IPS-20b (cell line): ENCODE results near the gene DNAI2.
"Not testable (repeated sequence)": the region's sequence is repeated elsewhere in the genome, so short reads cannot be mapped to it uniquely, and the experiment has no call there.

Experiments used
- H3K27ac ChIP-seq: one replicate; pipeline ENCODE4 v1.5.1; 2013; ENCODE audit warnings: low read length
- H3K27me3 ChIP-seq: 2 replicates; pipeline ENCODE4 v1.6.1; 2013; ENCODE audit warnings: mild to moderate bottlenecking, low read length, inconsistent platforms; ENCODE audit not compliant: insufficient read depth
- H3K36me3 ChIP-seq: 2 replicates; pipeline ENCODE4 v1.6.1; 2013; ENCODE audit warnings: low read depth, mild to moderate bottlenecking, inconsistent platforms, low read length, moderate library complexity; ENCODE audit not compliant: insufficient read depth
- H3K4me1 ChIP-seq: 2 replicates; pipeline ENCODE4 v1.6.1; 2013; ENCODE audit warnings: mild to moderate bottlenecking, control low read depth, inconsistent platforms, low read length, moderate library complexity; ENCODE audit not compliant: insufficient read depth
- H3K4me3 ChIP-seq: 2 replicates; pipeline ENCODE4 v1.5.1; 2013; ENCODE audit warnings: mild to moderate bottlenecking, low read length, inconsistent platforms
- H3K9ac ChIP-seq: 2 replicates; pipeline ENCODE4 v1.6.1; 2013; ENCODE audit warnings: low read depth, mild to moderate bottlenecking, inconsistent platforms, low read length, moderate library complexity
- H3K9me3 ChIP-seq: 2 replicates; pipeline ENCODE4 v1.6.1; 2013; ENCODE audit warnings: mild to moderate bottlenecking, low read depth, low read length, inconsistent platforms; ENCODE audit not compliant: insufficient read depth

DNAI2 gene

GRCh38 chr17:74267054-74267453, 7.0 kb upstream of the DNAI2 start:
- not testable (repeated sequence) for H3K27me3 ChIP-seq, H3K9ac ChIP-seq, H3K36me3 ChIP-seq, H3K27ac ChIP-seq, H3K9me3 ChIP-seq, H3K4me3 ChIP-seq, H3K4me1 ChIP-seq

- no peak overlapping the region for H3K27ac ChIP-seq
- H3K27me3 ChIP-seq: no peaks in the 10 kb centered on the region
- H3K4me3 ChIP-seq: no peak overlapping the region
Measured at GRCh38 chr17:74267579-74267978, 6.5 kb upstream of the DNAI2 start.

GRCh38 chr17:74267987-74268499, 6.0 kb upstream of the DNAI2 start:
- Histone ChIP-seq H3K9ac (no peak overlapping the region), H3K27me3 (no peaks in the 10 kb centered on the region), H3K27ac (no peak overlapping the region), H3K4me3 (no peak overlapping the region), H3K4me1 (peaks cover 6% of the 10 kb centered on the region; the same call in 1 of the 2 replicates), H3K9me3 (no peaks in the 10 kb centered on the region), H3K36me3 (no peaks in the 10 kb centered on the region)

More at GRCh38 chr17:74267579-74267978, 6.5 kb upstream of the DNAI2 start:
- Histone ChIP-seq H3K36me3 (no peaks in the 10 kb centered on the region), H3K9me3 (no peaks in the 10 kb centered on the region), H3K4me1 (peaks cover 6% of the 10 kb centered on the region; the same call in 1 of the 2 replicates), H3K9ac (no peak overlapping the region)

GRCh38 chr17:74268558-74268957, 5.5 kb upstream of the DNAI2 start:
- Histone ChIP-seq H3K4me3 (no peak overlapping the region), H3K27me3 (peaks cover 1% of the 10 kb centered on the region), H3K36me3 (no peaks in the 10 kb centered on the region), H3K4me1 (peaks cover 6% of the 10 kb centered on the region; the same call in 1 of the 2 replicates), H3K9ac (no peak overlapping the region), H3K27ac (no peak overlapping the region), H3K9me3 (no peaks in the 10 kb centered on the region)

GRCh38 chr17:74270333-74270732, 3.7 kb upstream of the DNAI2 start:
- Histone ChIP-seq H3K27ac (no peak overlapping the region), H3K27me3 (peaks cover 18% of the 10 kb centered on the region), H3K4me1 (peaks cover 10% of the 10 kb centered on the region; the same call in 1 of the 2 replicates), H3K36me3 (no peaks in the 10 kb centered on the region), H3K9me3 (no peaks in the 10 kb centered on the region), H3K4me3 (no peak overlapping the region), H3K9ac (no peak overlapping the region)

- Histone ChIP-seq H3K27me3 (peaks cover 22% of the 10 kb centered on the region), H3K4me1 (peaks cover 10% of the 10 kb centered on the region; the same call in 1 of the 2 replicates), H3K27ac (no peak overlapping the region), H3K36me3 (no peaks in the 10 kb centered on the region), H3K9ac (no peak overlapping the region), H3K9me3 (no peaks in the 10 kb centered on the region), H3K4me3 (no peak overlapping the region)
Measured at GRCh38 chr17:74271281-74271680, 2.8 kb upstream of the DNAI2 start.

GRCh38 chr17:74271901-74272561, 2.0 kb upstream of the DNAI2 start:
- H3K9me3 ChIP-seq: no peaks in the 10 kb centered on the region
- no peak overlapping the region for H3K27ac ChIP-seq
- H3K36me3 ChIP-seq: no peaks in the 10 kb centered on the region
- no peak overlapping the region for H3K4me3 ChIP-seq
- no peak overlapping the region for H3K9ac ChIP-seq
- H3K27me3 ChIP-seq: peaks cover 22% of the 10 kb centered on the region
- peaks cover 10% of the 10 kb centered on the region; the same call in 1 of the 2 replicates for H3K4me1 ChIP-seq

DNA sequence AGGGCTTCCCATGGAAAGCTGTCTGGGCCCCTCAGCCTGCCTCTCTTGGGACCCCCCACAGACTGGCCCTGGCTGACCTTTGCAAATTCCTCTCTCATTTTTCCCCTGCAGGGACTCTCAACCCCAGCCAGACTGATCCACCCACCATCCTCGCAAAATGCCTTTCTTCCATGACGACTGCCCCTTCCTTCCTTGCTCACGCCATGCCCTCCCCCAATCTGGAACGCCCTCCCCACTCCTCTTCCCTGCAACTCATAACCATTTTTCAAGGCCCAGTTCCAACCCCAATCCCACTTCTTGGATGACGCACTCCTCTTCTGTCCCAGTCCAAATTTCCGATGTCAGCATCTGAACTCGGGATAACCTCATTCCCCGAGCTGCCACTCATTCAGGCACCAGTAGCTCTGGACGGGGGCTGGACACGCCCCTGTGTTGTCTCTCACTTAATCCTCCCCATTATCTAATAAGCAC, 1.3 kb upstream of the DNAI2 start:
- no peaks in the 10 kb centered on the region for H3K9me3 ChIP-seq
- H3K9ac ChIP-seq: no peak overlapping the region
- no peak overlapping the region for H3K27ac ChIP-seq
- H3K4me1 ChIP-seq: peaks cover 10% of the 10 kb centered on the region; the same call in 1 of the 2 replicates
- H3K36me3 ChIP-seq: no peaks in the 10 kb centered on the region
- H3K27me3 ChIP-seq: peaks cover 22% of the 10 kb centered on the region
- H3K4me3 ChIP-seq: no peak overlapping the region

DNA sequence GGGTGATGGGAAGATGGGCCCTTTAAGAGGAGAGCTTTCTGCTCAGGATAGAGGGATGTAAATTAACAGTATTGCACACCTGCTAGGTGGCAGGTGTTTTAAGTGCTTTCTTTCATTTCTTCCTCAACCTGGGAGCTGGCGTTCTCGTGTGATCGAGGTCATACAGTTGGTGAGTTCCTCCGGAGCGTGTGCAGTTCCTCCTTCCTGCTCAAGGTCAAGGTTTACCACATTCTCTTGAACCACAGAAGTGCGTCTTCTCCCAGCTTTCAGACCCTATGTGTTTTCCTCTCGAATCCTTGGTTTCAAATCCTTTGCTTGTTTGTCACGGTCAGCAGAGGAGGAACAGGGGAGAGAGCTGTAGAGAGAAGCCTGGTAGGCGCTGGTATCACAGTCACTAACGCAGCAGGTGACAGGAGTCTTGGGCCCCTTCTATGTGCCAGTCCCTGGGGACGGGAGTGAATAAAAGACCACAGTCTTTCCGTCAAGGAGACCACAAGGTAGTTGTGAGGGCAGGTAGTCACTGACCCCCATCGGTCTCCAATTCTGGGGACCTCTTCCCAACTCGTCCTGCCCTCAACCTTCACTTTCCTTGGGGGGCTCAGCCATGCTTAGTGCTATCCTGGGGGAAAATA, 791 bp downstream of the DNAI2 start:
- peaks cover 22% of the 10 kb centered on the region for H3K27me3 ChIP-seq

DNA sequence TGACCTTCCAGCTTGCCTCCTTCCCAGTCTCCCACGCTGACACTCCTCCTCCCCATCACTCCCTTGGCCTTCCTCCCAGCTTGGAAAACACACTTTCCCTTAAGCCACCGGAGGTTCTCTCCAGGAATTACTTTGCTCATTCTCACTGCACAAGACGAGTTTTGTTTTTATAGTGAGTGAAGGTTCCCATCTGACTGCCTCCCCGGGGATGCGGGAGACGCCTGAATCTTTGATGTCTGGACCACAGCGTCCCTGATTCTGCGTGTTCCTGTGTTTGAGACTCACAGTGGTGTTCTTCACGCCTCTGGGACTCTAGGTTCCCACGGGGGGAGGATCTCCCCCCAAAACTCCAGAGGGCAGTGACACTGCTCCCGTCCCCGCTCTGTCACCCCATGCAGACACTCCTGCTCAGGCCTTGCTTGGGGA, 2.0 kb downstream of the DNAI2 start:
- peaks cover 10% of the 10 kb centered on the region; the same call in 1 of the 2 replicates for H3K4me1 ChIP-seq
- no peak overlapping the region for H3K4me3 ChIP-seq
- no peak overlapping the region for H3K9ac ChIP-seq
- no peaks in the 10 kb centered on the region for H3K9me3 ChIP-seq
- H3K27me3 ChIP-seq: peaks cover 22% of the 10 kb centered on the region
- no peak overlapping the region for H3K27ac ChIP-seq
- no peaks in the 10 kb centered on the region for H3K36me3 ChIP-seq

More for the DNA sequence above, 791 bp downstream of the DNAI2 start:
- Histone ChIP-seq H3K9ac (no peak overlapping the region), H3K27ac (no peak overlapping the region), H3K4me3 (0 out of 2 replicates have a peak overlapping the region, but pooled peaks have one; percentile 61), H3K36me3 (no peaks in the 10 kb centered on the region), H3K4me1 (peaks cover 10% of the 10 kb centered on the region; the same call in 1 of the 2 replicates), H3K9me3 (no peaks in the 10 kb centered on the region)

DNA sequence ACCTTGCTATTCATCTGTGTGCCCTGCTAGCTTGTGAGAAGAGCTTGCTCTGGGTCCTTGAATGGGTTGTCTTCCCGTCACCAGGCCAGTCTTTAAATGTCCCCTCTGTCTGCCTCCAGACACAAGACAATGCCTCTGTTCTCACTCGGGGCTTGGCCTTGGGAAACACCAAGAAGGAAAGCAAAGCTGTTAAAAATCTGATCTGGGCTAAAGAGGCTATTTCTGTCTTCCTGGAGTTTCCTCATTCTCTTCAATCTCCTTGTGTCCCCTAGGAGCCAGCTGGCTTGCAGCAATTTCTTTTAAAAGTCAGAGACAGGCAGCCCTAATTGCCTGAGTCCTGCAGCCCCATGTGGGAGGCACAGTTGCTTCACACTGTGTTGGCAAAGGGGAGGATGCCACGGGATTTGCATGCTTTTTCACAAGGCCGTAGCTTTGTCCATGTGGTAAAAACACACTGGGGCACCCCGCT, 2.5 kb downstream of the DNAI2 start:
- H3K36me3 ChIP-seq: no peaks in the 10 kb centered on the region
- H3K9me3 ChIP-seq: no peaks in the 10 kb centered on the region
- peaks cover 22% of the 10 kb centered on the region for H3K27me3 ChIP-seq
- H3K4me1 ChIP-seq: peaks cover 10% of the 10 kb centered on the region; the same call in 1 of the 2 replicates
- H3K27ac ChIP-seq: no peak overlapping the region
- no peak overlapping the region for H3K4me3 ChIP-seq
- H3K9ac ChIP-seq: no peak overlapping the region
